Limb (tissue), 2 donors: Measurements from ENCODE around the gene SAV1.
"Not testable (repeated sequence)": the region's sequence is repeated elsewhere in the genome, so short reads cannot be mapped to it uniquely, and the experiment has no call there.

ENCODE experiments used
- DNase-seq, 2 donors: peaks; one replicate each; pipeline ENCODE4 v3.0.0-alpha.2; 2016; ENCODE audit errors: extremely low spot score in 2 of 2

SAV1 gene

DNA sequence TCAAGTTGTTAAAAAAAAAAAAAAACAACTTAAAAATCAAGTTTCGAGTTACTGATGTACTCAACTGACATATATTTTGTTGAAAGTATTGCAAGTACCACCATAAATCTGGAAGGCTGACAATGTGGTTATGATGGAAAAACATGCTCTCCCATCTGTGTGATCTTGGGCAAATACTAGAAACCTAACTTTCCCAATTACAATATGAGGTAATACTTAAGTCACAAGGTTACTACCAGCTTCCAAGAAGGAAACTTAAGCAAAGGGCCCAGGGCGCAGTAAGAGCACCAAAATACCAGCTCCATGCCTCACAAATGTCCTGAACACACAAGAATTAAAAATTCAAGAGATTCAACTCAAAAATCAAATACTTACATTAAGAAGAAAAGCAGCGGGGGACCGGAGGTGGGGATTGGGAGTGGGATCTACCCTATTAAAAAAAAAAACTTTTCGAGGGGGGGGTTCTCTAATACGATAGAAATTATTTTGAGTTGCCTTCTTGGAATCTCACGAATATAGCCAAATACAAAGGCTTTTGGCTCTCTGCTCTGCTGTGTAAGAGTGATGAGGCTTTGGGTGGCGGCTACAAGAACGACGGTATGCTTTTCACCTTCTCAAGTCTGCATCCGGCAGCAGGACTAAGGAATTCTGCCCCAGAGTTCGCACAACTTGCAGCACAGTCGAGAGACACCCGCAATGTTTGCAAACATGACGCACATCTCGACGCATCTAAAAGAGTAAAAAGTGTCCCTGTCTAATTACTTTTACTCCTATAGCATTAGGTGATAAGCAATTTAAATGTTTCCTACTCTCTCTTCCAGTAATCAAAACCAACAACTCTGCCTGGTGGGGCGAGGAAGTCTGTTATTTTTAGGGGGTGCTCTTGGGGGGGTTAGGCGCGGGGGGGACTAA is 1.1 kb downstream of the SAV1 start:
- peak; percentile 41 to 53 for DNase-seq

DNA sequence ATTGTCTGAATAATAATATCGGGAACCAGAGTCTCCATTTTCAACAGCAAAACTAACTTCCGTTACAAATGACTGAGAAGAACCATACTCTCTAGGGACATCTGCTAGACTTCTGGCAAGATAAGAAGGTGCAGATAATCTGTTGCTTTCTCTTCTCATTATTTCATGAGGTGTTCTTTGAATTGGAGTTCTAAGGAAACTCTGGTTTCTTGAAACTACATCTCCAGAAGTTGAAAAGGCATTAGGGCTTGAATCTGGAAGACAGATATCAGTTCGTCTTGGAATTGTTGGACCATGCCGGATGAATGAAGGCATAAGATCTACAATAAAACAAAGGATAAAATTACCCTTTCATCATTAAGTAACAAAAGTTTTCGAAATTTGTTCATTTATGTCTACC is 2.8 kb downstream of the SAV1 start:
- DNase-seq = not testable (repeated sequence)

DNA sequence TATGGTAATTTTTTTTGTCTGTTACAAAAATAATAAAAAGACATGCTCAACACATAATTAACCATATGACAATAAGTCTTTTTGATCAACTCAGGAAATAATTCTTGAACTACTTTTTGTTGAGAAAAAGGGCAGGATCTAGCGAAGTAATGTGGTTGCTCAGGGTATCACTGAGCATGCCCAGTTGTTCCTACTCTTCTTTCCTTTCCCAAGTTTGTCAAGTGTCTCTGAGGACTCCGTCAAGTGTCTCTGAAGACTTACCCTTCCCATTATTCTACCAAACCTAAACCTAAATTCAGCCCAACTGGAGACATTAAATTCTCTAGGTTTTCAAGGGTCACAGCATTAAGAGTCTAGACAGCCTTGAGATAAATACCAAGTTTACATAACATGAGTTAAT is 3.5 kb downstream of the SAV1 start:
- DNase-seq = not testable (repeated sequence)

DNA sequence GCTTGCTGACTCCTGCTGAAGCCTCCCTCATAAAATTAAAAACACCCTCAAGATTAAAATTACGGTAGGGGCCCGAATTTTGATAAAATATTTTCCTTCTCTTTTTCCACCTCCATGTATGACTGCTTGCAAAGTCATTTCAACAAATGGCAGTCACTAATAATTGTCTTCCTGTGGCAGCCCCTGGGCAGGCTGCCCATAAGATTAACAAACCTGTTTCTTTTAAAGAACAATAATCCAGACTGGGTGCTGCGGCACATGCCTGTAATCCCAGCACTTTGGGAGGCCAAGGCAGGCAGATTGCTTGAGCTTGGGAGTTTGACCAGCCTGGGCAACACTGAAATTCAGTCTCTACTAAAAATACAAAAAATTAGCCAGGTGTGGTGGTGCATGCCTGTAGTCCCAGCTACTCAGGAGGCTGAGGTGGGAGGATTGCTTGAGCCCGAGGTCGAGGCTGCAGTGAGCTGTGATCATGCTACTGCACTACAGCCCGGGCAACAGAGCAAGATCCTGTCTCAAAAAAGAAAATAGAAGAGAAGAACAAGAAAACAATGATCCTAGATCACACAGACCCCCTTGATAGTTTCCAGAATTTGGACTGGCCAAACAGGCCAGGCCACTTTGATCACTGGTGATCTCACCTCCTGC is 8.7 kb downstream of the SAV1 start:
- no peak for DNase-seq

DNA sequence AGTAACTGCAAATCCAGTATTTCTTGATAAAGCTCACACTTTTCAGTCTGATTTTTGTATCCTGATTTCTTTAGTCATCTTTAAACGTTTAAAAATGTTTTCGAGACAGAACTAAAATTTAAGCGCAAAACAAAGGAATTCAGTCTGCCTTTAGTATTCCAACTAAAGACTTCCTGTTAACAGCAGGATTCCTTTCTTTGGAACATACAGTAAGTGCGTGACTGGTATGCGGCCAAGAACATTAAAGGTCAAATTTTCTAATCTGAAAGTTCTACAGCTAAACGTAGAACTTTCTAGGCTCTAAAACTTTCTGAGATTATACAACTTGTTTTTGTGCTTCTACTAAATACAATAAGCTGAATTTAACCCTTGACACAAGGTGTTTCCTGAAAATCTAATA is 9.9 kb downstream of the SAV1 start:
- peak in 1 of 2 donors; percentile 50 for DNase-seq

DNA sequence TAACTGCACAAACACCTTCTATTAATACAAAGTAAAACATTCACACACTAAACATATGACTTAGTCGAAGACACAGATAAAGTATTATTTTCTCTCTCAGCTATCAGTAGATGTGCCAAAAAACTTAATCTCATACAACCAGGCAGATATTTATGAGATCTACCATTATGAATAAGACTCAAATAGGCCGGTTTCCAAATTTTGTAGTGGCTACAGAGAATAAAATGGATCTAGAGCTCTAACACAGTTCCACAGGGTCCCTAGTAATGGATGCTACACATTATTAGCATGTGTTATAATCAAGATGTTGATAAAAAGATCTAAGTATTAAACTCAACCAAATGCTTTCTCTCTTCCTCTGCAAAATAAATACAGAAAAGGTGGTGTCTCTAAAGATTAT is 10.4 kb downstream of the SAV1 start:
- DNase-seq = no peak

DNA sequence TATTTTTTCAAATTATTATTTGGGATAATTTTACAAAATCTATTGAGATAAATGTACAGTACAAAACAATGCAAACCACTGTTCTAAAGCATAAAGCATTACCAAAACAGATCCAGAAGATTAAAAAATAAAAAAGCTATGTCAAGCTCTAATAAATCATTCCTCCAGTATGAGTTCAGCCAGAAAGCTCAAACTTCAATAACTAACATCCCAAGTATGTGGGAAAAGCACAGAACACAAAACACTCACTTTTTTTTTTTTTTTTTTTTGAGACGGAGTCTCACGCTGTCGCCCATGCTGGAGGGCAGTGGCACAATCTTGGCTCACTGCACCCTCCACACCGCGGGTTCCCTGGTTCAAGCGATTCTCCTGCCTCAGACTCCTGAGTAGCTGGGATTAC is 11.3 kb downstream of the SAV1 start:
- DNase-seq = no peak

DNA sequence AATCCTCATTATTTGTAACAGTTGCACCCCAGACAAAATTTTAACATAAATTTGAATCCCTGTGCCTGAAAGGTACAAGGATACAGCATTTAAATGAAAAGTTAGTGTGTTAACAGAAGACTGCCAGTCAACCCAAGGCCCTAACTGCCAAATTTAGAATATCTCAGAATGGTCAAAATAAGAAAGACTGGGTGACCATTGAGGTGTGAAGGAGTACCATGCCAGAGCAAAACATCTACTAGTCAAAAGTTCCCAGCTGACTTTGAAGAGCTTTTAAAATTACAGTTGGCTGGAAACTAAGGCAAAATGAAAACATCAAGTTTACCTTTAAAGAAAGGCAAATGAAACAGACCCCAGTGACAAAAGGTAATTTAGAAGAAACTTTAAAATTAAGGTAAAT is 18.4 kb downstream of the SAV1 start:
- DNase-seq = no peak

DNA sequence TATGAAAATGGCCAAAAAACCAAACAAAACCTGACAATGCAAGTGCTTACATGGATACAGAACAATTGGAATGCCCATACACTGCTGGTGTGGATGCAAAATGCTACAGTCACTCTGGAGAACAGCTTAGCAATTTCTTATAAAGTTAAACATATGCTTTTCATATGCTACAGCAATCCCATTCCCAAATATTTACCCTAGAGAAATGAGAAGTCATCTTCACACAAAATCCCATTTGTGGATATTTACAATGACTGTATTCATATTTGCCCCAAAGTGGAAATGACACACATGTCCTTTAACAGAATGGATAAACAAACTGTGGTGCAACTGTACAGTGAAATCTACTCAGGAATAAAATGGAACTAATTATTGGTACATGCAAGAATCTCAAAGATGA is 20.4 kb downstream of the SAV1 start:
- DNase-seq = no peak

DNA sequence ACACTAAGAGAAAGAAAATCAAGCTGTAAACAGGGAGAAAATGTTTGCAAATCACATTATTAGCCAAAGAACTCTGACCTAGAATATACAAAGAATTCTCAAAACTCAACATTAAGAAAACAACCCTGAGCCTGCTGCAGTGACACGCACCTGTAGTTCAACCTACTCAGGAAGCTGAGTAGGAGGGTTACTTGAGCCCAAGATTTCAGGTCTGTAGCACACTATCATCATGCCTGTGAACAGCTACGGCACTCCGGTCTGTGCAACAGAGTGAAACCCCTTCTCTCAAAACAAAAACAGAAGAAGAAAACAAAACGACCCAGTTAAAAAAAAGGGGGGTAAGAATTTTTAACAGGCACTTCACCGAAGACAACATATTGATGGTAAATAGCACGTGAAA is 20.8 kb downstream of the SAV1 start:
- no peak for DNase-seq

DNA sequence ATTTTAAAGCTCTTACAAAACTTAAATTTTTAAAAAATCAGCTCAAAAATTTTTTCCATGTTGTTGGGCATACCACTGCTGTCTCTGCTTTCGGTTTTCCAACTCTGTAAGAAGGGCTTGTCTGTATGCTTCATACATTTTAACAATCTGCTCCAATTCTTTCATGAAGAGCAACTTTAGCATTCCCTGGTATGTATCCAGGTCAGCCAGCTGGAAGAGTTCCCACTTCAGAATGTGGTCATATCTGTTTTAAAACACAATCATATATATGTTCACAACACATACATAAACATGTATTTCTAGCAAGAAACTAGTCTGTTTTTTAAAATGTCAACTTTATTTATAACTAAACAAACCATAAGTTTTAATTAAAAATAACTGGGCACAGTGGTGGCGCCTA is 33.0 kb downstream of the SAV1 start:
- DNase-seq = no peak

DNA sequence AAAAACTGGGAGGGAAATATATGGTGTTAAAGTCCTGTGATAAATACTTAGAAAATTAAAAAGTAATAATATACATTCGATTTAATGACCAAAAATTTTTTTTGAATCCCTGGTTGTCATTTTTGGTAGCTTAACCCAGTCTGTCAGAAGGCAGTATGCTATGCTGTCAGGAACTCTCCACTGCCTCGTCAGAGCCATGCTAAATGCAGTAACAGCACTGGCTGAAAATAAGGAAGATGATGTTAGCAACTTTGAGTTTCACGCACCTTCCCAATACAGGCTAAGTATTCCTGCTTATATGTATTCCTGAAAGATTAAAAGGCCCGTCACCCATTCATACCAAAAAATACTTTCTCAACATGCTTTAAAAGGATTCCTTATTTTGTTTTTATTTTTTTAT is 34.2 kb downstream of the SAV1 start:
- DNase-seq = no peak

DNA sequence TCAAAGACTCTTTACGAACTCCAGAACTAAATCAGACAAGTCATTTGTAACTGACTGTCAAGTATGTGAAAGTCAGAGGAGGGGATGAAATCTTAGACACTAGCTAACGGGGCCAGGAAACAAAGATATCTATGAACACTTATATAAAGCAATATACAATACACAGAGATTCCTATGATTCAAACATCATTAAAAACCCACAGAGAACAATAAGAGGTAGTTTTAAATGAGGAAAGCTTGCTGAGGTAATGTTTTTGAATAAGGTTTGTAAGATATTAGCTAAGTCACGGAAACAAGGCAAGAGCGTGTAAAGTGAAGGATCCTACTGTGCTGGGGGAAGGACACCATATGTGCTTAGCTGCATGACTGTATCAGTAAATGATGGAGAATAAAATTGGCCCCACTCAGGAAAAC is 36.7 kb downstream of the SAV1 start:
- DNase-seq = no peak

DNA sequence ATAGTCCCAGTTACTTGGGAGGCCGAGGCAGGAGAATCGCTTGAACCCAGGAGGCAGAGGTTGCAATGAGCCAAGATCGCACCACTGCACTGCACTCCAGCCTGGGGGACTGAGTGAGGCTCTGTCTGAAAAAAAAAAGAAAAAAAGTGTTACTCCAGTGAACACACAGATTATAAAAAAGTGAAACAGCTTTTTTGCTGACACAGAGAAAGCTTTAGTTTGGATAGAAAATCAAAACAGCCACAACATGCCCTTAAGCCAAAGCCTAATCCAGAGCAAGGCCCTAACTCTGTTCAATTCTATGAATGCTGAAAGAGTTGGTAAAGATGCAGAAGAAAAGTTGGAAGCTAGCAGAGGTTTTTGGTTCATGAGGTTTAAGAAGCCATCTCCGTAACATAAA is 43.2 kb downstream of the SAV1 start:
- not testable (repeated sequence) for DNase-seq

DNA sequence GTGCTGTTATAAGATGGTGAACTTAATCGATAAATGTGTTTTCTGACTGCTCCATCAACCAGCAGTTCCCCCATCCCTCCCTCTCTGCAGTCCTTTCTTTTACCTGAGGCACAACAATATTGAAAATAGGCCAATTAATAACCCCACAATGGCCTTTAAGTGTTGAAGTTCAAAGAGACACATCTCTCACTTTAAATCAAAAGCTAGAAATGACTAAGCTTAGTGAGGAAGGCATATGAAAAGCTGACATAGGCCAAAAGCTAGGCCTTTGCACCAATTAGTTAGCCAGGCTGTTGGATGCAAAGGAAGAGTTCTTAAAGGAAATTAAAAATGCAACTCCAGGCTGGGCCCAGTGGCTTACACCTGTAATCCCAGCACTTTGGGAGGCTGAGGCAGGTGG is 43.7 kb downstream of the SAV1 start:
- no peak for DNase-seq

DNA sequence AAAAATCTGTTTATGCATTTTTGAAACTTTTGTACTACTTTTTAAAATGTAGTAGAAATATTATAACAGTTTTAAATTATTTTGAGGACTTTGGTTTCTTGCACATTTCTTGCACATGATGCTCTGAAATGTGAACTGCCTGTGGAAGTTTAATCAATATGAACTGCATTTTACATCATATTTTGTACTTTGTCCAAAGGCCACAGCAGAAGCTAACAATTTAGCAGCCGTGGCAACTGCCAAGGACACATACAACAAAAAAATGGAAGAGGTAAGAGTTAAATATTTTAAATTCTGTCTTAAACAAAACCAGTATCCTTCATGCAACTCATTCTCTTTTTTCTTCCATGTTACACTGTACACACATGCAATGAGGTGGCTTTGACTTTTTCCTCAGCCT is 45.1 kb downstream of the SAV1 start:
- DNase-seq = no peak

DNA sequence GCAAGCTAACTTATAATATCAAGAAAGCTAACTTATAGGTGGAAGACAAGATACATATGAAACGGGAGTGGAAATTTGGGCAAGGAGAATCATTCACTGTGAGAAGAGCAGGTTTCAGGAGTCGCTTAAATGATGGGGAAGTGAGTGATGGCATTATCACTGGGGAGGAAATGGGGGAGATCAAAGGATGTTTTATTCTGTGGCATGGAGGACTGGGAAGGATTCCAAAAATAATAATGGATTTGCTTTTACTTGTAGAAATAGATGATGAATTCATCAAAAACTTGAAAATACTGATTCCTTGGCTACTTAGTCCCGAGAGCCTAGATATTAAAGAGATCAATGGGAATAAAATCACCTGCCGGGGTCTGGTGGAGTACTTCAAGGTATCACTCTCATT is 47.8 kb downstream of the SAV1 start:
- no peak for DNase-seq

DNA sequence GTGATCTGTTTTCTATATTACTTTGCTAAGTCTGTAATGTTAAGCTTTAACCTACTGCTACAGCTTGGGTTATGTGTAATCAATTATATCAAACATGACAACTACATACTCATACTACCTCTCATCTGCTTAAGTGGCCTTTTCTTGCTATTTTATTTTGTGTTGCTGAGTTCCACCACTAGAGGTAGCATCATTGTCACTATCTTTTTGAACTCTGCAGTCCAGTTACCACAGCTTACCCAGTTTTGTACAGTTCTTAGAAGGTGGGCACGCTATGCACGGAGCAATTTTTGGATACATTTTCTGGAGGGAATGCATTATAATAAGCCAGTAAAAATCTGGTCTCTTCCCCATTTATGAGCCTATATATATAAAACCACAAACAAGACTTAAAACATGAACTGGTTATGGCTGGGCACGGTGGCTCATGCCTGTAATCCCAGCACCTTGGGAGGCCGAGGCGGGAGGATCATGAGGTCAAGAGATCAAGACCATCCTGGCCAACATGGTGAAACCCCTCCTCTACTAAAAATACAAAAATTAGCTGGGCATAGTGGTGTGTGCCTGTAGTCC is 48.5 kb downstream of the SAV1 start:
- DNase-seq = peak in 1 of 2 donors; percentile 27

DNA sequence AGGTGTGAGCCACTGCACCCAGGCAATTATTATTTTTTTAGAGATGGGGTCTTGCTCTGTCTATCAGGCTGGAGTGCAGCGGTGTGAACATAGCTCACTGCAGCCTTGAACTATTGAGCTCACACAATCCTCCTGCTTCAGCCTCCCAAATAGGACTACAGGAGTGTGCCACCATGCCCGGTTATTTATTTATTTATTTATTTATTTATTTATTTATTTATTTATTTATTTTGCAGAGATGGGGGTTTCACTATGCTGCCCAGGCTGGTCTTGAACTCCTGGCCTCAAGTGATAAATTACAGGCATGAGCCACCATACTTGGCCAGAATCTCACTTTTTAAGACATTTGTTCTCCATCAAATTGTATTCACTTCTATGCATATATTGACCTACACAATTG is 51.8 kb downstream of the SAV1 start:
- DNase-seq = no peak

DNA sequence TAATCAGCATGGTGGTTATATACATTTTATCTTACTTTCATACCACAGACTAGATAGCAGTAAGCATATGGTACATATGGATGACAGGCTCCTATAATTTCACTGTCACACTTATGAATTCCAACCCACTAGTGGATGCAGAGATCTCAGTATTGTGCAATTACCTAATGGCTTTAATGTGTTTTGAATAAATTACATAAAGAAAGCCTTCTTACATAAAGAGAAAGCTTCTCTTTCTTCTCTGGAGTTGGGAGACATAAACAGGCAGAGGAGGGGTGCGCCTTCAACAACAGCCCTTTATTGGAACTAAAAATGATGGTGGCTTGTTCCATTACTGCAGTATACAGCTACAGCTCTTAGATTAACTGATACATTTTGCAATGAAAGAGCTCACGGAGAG is 52.6 kb downstream of the SAV1 start:
- DNase-seq = no peak

DNA sequence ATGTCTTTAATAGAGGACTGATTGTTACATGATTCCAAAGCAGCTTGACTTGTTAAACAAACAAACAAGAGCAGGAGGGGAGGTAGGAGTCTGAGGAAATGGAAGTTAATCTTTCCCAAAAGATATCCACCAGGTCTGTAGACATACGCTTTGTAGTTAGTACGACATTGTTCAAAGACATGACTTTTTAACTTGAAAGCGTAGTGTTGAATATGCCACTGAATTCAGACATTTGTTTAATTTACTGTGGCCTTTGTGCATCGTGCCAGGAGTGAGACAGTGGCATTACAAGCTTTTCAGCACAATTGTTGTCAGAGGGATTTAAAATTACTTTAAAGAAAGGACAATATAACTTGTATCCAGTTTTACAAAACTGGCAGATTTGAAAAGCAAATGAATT is 53.0 kb downstream of the SAV1 start:
- DNase-seq = no peak

DNA sequence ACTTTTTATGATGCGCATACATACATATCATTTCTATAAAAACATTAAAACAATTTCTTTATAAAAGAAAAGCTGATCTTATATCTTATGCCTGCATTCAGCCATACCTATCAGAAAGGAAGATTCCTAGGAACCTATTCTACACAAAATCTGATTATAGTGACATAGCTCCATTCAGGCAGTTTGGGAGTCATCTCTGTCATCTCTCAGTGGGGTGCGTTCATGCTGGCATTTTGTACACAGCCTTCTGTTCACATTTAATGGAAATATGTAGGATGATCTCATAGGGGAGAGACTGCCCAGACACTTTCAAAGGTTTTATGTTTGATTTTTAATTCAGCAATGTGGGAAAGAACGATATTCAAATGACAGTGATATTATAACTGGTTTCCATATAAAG is 55.3 kb downstream of the SAV1 start:
- no peak for DNase-seq

DNA sequence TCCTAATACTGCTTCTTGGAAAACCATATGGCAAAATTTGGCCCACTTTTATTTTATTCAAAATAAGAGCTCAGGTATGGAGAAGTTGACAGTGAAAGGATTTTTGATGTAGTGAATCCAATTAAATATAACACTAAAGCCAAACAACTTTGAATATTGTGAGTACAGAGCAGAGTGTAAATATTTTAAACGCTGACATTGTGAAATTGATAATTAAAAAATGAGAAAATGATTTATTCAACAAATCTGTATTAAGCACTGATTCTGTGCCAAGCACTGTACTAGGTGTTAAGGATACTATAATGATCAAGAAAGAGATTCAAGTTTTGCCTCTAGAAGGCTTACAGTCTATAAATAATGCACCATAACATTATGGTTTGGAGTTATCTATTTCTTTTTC is 57.6 kb downstream of the SAV1 start:
- DNase-seq = no peak
